K562 (cell line): ENCODE results near the gene IL12RB1.

Experiments used
- HNRNPUL1 ChIP-seq: fragments of 200-400 bp; formaldehyde crosslinking; IDR thresholded peaks from 2 replicates; pipeline ENCODE4 v1.6.1; 2017; ENCODE audit warnings: low read length
- ILF3 ChIP-seq: fragments of 450-650 bp; IDR thresholded peaks from 2 replicates; pipeline ENCODE4 v1.6.1; 2018; ENCODE audit warnings: antibody characterized with exemption, mild to moderate bottlenecking, moderate library complexity, borderline replicate concordance
- JUND ChIP-seq, 2 experiments: IDR thresholded peaks; 2 replicates in 1 of 2; 3 replicates in 1 of 2; pipeline ENCODE4 v1.6.1; 2011; ENCODE audit warnings: borderline replicate concordance in 2 of 2, low read depth in 2 of 2, low read length in 2 of 2, improper control_type of control experiment in 1 of 2, missing biosample characterization in 1 of 2, missing genetic modification characterization in 1 of 2, missing genetic modification reagents in 1 of 2
- NFIC ChIP-seq: fragments of 450-650 bp; IDR thresholded peaks from 2 replicates; pipeline ENCODE4 v1.6.1; 2017; ENCODE audit warnings: mild to moderate bottlenecking, inconsistent platforms
- NR2C2 ChIP-seq, 2 experiments: fragments of 200-800 bp in 1 of 2; sonication (Bioruptor generic) in 1 of 2; sonication (generic) in 1 of 2; formaldehyde crosslinking in 1 of 2; IDR thresholded peaks; 2 replicates each; pipeline versions ENCODE4 v1.6.1 to v1.8.0; 2016 to 2022; ENCODE audit warnings: mild to moderate bottlenecking in 1 of 2, missing compliant biosample characterization in 1 of 2, missing genetic modification characterization in 1 of 2, missing genetic modification reagents in 1 of 2
- SIN3A ChIP-seq, 2 experiments: fragments of 150-350 bp in 1 of 2; IDR thresholded peaks; 2 replicates each; pipeline ENCODE4 v1.6.1; 2011 to 2016; ENCODE audit warnings: borderline replicate concordance in 2 of 2, low read depth in 2 of 2, low read length in 2 of 2, mild to moderate bottlenecking in 2 of 2, moderate library complexity in 2 of 2; ENCODE audit not compliant: control insufficient read depth in 1 of 2
- TCF7L2 ChIP-seq: fragments of 150-350 bp; IDR thresholded peaks from 2 replicates; pipeline ENCODE4 v1.6.1; 2016; ENCODE audit warnings: low read depth, mild to moderate bottlenecking, low read length, moderate library complexity
- TEAD2 ChIP-seq: fragments of 450-650 bp; IDR thresholded peaks from 2 replicates; pipeline ENCODE4 v1.6.1; 2016; ENCODE audit warnings: missing genetic modification characterization, control low read depth, missing compliant biosample characterization
- ZNF76 ChIP-seq: fragments of 250-450 bp; sonication (Bioruptor Pico); IDR thresholded peaks from 2 replicates; pipeline ENCODE4 v1.4.0; 2020; ENCODE audit warnings: mild to moderate bottlenecking, moderate library complexity, borderline replicate concordance
- TF ChIP-seq, protein P1 (sequence below), 3 experiments: IDR thresholded peaks in 2 of 3; conservative IDR thresholded peaks in 1 of 3; 2 replicates each; pipeline ENCODE4 v1.5.1; 2011 to 2012; ENCODE audit warnings: low read length in 3 of 3, mild to moderate bottlenecking in 3 of 3, control low read depth in 2 of 3, improper control_type of control experiment in 1 of 3, inconsistent platforms in 1 of 3, low read depth in 1 of 3, mixed read lengths in 1 of 3, moderate library complexity in 1 of 3; ENCODE audit not compliant: insufficient read depth in 2 of 3
- TF ChIP-seq, protein P2 (sequence below): sonication (generic); formaldehyde crosslinking; IDR thresholded peaks from 2 replicates; pipeline ENCODE4 v1.9.0; 2022; ENCODE audit warnings: mild to moderate bottlenecking, missing genetic modification reagents

DNA sequence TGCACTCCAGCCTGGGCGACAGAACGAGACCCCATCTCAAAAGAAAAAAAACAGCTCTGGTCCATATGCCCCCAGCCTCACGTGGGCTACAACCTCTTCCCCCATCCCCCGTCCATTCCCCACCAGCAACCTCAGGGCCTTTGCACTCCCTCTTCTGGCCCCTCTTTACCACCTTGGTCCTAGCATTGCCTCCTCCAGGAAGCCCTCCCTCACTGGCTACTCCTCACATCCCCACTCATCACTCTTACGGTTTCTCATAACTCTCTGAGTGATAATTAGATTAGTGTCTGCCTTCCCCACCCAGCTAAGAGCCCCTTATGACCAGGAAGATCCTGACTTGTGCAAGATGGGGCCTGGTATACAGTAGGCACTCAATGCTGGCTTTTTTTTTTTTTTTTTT is 30.8 kb downstream of the IL12RB1 start:
- no peak for TF ChIP-seq HNRNPUL1
- TF ChIP-seq ZNF76 (CRISPR knock-in tag) = no peak
- TF ChIP-seq, protein P1, sequence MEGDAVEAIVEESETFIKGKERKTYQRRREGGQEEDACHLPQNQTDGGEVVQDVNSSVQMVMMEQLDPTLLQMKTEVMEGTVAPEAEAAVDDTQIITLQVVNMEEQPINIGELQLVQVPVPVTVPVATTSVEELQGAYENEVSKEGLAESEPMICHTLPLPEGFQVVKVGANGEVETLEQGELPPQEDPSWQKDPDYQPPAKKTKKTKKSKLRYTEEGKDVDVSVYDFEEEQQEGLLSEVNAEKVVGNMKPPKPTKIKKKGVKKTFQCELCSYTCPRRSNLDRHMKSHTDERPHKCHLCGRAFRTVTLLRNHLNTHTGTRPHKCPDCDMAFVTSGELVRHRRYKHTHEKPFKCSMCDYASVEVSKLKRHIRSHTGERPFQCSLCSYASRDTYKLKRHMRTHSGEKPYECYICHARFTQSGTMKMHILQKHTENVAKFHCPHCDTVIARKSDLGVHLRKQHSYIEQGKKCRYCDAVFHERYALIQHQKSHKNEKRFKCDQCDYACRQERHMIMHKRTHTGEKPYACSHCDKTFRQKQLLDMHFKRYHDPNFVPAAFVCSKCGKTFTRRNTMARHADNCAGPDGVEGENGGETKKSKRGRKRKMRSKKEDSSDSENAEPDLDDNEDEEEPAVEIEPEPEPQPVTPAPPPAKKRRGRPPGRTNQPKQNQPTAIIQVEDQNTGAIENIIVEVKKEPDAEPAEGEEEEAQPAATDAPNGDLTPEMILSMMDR (IDR thresholded peaks at IDR 0.05 in 2 of 3, conservative IDR thresholded peaks at IDR 0.05 in 1 of 3; ENCODE audit: insufficient read depth in 2 of 3, low read depth in 1 of 3, low read length in 3 of 3) = no peak
- TF ChIP-seq TEAD2 = no peak
- no peak for TF ChIP-seq TCF7L2
- TF ChIP-seq JUND (IDR thresholded peaks at IDR 0.05; ENCODE audit: borderline replicate concordance, low read depth, low read length) = no peak
- TF ChIP-seq JUND (tag; IDR thresholded peaks at IDR 0.05; ENCODE audit: borderline replicate concordance, low read depth, low read length) = no peak
- TF ChIP-seq, protein P2, sequence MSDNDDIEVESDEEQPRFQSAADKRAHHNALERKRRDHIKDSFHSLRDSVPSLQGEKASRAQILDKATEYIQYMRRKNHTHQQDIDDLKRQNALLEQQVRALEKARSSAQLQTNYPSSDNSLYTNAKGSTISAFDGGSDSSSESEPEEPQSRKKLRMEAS (CRISPR knock-in tag) = no peak
- TF ChIP-seq NFIC = no peak
- no peak for TF ChIP-seq ILF3
- TF ChIP-seq SIN3A (IDR thresholded peaks at IDR 0.05; ENCODE audit: borderline replicate concordance in 2 of 2, control insufficient read depth in 1 of 2, low read depth in 2 of 2, low read length in 2 of 2) = no peak
- TF ChIP-seq NR2C2 (CRISPR knock-in tag; IDR thresholded peaks at IDR 0.05) = no peak
- TF ChIP-seq NR2C2 (tag; IDR thresholded peaks at IDR 0.05) = no peak
